ENCODE data around the gene KMT2B.

DNA sequence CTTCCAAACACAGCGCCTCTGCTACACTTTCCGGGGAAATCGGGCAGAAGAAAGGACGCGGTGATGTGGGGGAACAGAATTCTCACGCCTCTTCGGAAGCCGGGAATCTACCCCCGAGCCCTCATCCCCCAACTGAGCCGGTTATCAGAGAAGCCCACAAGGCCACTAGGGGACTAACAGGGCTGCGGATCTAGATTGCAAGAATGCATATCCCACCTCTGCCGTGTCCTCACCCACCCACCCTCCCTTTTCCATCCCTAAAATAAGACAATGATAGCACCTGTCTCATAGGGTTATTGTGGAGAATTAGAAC lies 23.4 kb downstream of the KMT2B start:
- no peak for TF ChIP-seq POLR2A (IDR thresholded peaks at IDR 0.05)
- no peak for TF ChIP-seq POLR2AphosphoS5 (IDR thresholded peaks at IDR 0.05)

All from breast epithelium (tissue), 3 donors.